ENCODE data around the gene GARIN5A. TPM values are rescaled to one million over a fixed set of nuclear protein-coding genes. Genes with fewer than 3 reads are reported as not detected.

GARIN5A gene
- total RNA-seq, 3 donors from 2014 or later: 0.26 to 0.84 (median 0.66) TPM

GRCh38 chr19:50498219-50499056 is 21.8 kb upstream of the GARIN5A start:
- no peaks in the 10 kb centered on the region for H3K36me3 Mint-ChIP-seq (ENCODE audit: insufficient read depth)

GRCh38 chr19:50497022-50497405 is 20.4 kb upstream of the GARIN5A start:
- no peak overlapping the region for H3K4me3 Mint-ChIP-seq
- ATAC-seq (no peak), DNase-seq (no peak)
- no peaks in the 10 kb centered on the region for H3K36me3 Mint-ChIP-seq (ENCODE audit: insufficient read depth)
- peaks cover 5% of the 10 kb centered on the region for H3K4me1 Mint-ChIP-seq (ENCODE audit: low read depth)
- H3K27me3 Mint-ChIP-seq (ENCODE audit: low read depth): no peaks in the 10 kb centered on the region
- H3K9me3 Mint-ChIP-seq: no peaks in the 10 kb centered on the region

More at GRCh38 chr19:50498219-50499056, 21.8 kb upstream of the GARIN5A start:
- no peaks in the 10 kb centered on the region for H3K4me1 Mint-ChIP-seq (ENCODE audit: low read depth)
- H3K4me3 Mint-ChIP-seq: no peak overlapping the region
- no peaks in the 10 kb centered on the region for H3K9me3 Mint-ChIP-seq
- no peaks in the 10 kb centered on the region for H3K27me3 Mint-ChIP-seq (ENCODE audit: low read depth)
- ATAC-seq (no peak), DNase-seq (no peak)

GRCh38 chr19:50496189-50497021 is 19.8 kb upstream of the GARIN5A start:
- no peaks in the 10 kb centered on the region for H3K36me3 Mint-ChIP-seq (ENCODE audit: insufficient read depth)
- DNase-seq (no peak), ATAC-seq (no peak)
- no peaks in the 10 kb centered on the region for H3K27me3 Mint-ChIP-seq (ENCODE audit: low read depth)
- H3K4me1 Mint-ChIP-seq (ENCODE audit: low read depth): peaks cover 11% of the 10 kb centered on the region
- no peaks in the 10 kb centered on the region for H3K9me3 Mint-ChIP-seq
- H3K4me3 Mint-ChIP-seq: no peak overlapping the region

GRCh38 chr19:50495020-50495531 is 18.4 kb upstream of the GARIN5A start:
- Mint-ChIP-seq H3K4me3 (no peak overlapping the region), H3K9me3 (no peaks in the 10 kb centered on the region)
- ATAC-seq: no peak

GRCh38 chr19:50494186-50495019 is 17.8 kb upstream of the GARIN5A start:
- Mint-ChIP-seq H3K4me3 (no peak overlapping the region), H3K4me1 (ENCODE audit: low read depth) (peaks cover 18% of the 10 kb centered on the region), H3K27me3 (ENCODE audit: low read depth) (no peaks in the 10 kb centered on the region), H3K36me3 (ENCODE audit: insufficient read depth) (no peaks in the 10 kb centered on the region), H3K9me3 (no peaks in the 10 kb centered on the region)
- ATAC-seq: no peak
- no peak for DNase-seq

More at GRCh38 chr19:50495020-50495531, 18.4 kb upstream of the GARIN5A start:
- Mint-ChIP-seq H3K27me3 (ENCODE audit: low read depth) (no peaks in the 10 kb centered on the region), H3K4me1 (ENCODE audit: low read depth) (peaks cover 18% of the 10 kb centered on the region), H3K36me3 (ENCODE audit: insufficient read depth) (no peaks in the 10 kb centered on the region)
- no peak for DNase-seq

GRCh38 chr19:50493171-50493570 is 16.5 kb upstream of the GARIN5A start:
- Mint-ChIP-seq H3K4me1 (ENCODE audit: low read depth) (peaks cover 18% of the 10 kb centered on the region), H3K27me3 (ENCODE audit: low read depth) (no peaks in the 10 kb centered on the region), H3K4me3 (no peak overlapping the region), H3K36me3 (ENCODE audit: insufficient read depth) (no peaks in the 10 kb centered on the region), H3K9me3 (no peaks in the 10 kb centered on the region)
- DNase-seq (no peak), ATAC-seq (no peak)

GRCh38 chr19:50492303-50493052 is 15.8 kb upstream of the GARIN5A start:
- Mint-ChIP-seq H3K36me3 (ENCODE audit: insufficient read depth) (no peaks in the 10 kb centered on the region), H3K4me3 (peak overlapping the region; percentile 56)

GRCh38 chr19:50490991-50491472 is 14.4 kb upstream of the GARIN5A start:
- peaks cover 3% of the 10 kb centered on the region for H3K36me3 Mint-ChIP-seq (ENCODE audit: insufficient read depth)
- H3K4me3 Mint-ChIP-seq: no peak overlapping the region
- no peaks in the 10 kb centered on the region for H3K9me3 Mint-ChIP-seq
- H3K4me1 Mint-ChIP-seq (ENCODE audit: low read depth): peaks cover 19% of the 10 kb centered on the region
- no peak for DNase-seq
- H3K27me3 Mint-ChIP-seq (ENCODE audit: low read depth): no peaks in the 10 kb centered on the region
- ATAC-seq: no peak

More at GRCh38 chr19:50492303-50493052, 15.8 kb upstream of the GARIN5A start:
- DNase-seq: no peak
- peak; percentile 92 to 95 for ATAC-seq
- Mint-ChIP-seq H3K27me3 (ENCODE audit: low read depth) (no peaks in the 10 kb centered on the region), H3K4me1 (ENCODE audit: low read depth) (peaks cover 19% of the 10 kb centered on the region), H3K9me3 (no peaks in the 10 kb centered on the region)

GRCh38 chr19:50490411-50490811 is 13.8 kb upstream of the GARIN5A start:
- ATAC-seq: no peak
- no peaks in the 10 kb centered on the region for H3K27me3 Mint-ChIP-seq (ENCODE audit: low read depth)
- no peak overlapping the region for H3K4me3 Mint-ChIP-seq
- no peaks in the 10 kb centered on the region for H3K9me3 Mint-ChIP-seq
- DNase-seq: no peak
- H3K36me3 Mint-ChIP-seq (ENCODE audit: insufficient read depth): peaks cover 4% of the 10 kb centered on the region
- peaks cover 19% of the 10 kb centered on the region for H3K4me1 Mint-ChIP-seq (ENCODE audit: low read depth)

GRCh38 chr19:50489461-50490011 is 12.9 kb upstream of the GARIN5A start:
- ATAC-seq: no peak
- H3K4me1 Mint-ChIP-seq (ENCODE audit: low read depth): peaks cover 19% of the 10 kb centered on the region
- DNase-seq: no peak
- no peaks in the 10 kb centered on the region for H3K27me3 Mint-ChIP-seq (ENCODE audit: low read depth)
- no peaks in the 10 kb centered on the region for H3K9me3 Mint-ChIP-seq
- H3K36me3 Mint-ChIP-seq (ENCODE audit: insufficient read depth): peaks cover 9% of the 10 kb centered on the region
- no peak overlapping the region for H3K4me3 Mint-ChIP-seq

GRCh38 chr19:50488389-50489194 is 11.9 kb upstream of the GARIN5A start:
- H3K4me1 Mint-ChIP-seq (ENCODE audit: low read depth): peaks cover 19% of the 10 kb centered on the region
- H3K27me3 Mint-ChIP-seq (ENCODE audit: low read depth): no peaks in the 10 kb centered on the region
- no peak overlapping the region for H3K4me3 Mint-ChIP-seq
- DNase-seq (no peak), ATAC-seq (no peak)
- H3K36me3 Mint-ChIP-seq (ENCODE audit: insufficient read depth): peaks cover 10% of the 10 kb centered on the region
- no peaks in the 10 kb centered on the region for H3K9me3 Mint-ChIP-seq

GRCh38 chr19:50486823-50487515 is 10.3 kb upstream of the GARIN5A start:
- Mint-ChIP-seq H3K27me3 (ENCODE audit: low read depth) (no peaks in the 10 kb centered on the region), H3K9me3 (no peaks in the 10 kb centered on the region), H3K4me3 (no peak overlapping the region), H3K36me3 (ENCODE audit: insufficient read depth) (peaks cover 16% of the 10 kb centered on the region), H3K4me1 (ENCODE audit: low read depth) (peaks cover 14% of the 10 kb centered on the region)
- ATAC-seq (peak; percentile 38 to 65), DNase-seq (peak; percentile 26)

All from activated T-cell treated with anti-CD3 and anti-CD28 coated beads, Interleukin-2, amount 50 U/mL, for 4 hours (primary cell).